Measurements from ENCODE around the gene GNAQ. TPM values are rescaled to one million over a fixed set of nuclear protein-coding genes. Genes with fewer than 3 reads are reported as not detected.

The GNAQ gene
- total RNA-seq, 1 experiment from 2014 or later, result 55.5 TPM

DNA sequence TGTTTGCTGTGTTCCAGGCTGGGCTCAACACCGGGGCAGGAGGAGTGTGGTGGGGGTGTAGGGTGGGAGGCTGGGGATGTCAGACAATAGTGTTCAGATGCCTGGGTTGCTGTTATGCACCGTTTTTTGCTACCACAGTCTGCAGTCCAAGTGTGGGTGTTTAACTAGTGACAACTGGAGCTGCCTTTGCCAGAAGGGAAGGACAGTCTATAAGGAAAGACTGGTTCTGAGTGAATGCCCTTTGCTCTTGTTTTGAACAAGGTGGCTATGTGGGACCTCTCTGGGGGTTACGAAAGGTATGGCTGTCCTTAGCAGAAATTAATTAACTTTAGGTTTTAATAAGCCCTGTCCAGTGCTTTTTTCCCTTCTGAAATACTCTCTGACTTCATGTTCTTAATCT lies 265.0 kb downstream of the GNAQ start:
- ChIA-PET POLR2A (no interaction called here), CTCF (interaction anchor here (1.1 to 1.6 kb wide), 2 partner anchors 92 to 309 kb away, joined by 4 read pairs; no protein-coding TSS in a partner anchor)
- H3K27me3 Mint-ChIP-seq (ENCODE audit: low read depth), result no peaks in the 10 kb centered on the region
- no peak overlapping the region for H3K4me3 Mint-ChIP-seq
- TF ChIP-seq EMX1 (CRISPR knock-in tag; IDR thresholded peaks at IDR 0.05) (no peak), ZNF317 (CRISPR knock-in tag; IDR thresholded peaks at IDR 0.05; ENCODE audit: borderline replicate concordance, low read depth) (no peak)
- TF ChIP-seq, protein P1, sequence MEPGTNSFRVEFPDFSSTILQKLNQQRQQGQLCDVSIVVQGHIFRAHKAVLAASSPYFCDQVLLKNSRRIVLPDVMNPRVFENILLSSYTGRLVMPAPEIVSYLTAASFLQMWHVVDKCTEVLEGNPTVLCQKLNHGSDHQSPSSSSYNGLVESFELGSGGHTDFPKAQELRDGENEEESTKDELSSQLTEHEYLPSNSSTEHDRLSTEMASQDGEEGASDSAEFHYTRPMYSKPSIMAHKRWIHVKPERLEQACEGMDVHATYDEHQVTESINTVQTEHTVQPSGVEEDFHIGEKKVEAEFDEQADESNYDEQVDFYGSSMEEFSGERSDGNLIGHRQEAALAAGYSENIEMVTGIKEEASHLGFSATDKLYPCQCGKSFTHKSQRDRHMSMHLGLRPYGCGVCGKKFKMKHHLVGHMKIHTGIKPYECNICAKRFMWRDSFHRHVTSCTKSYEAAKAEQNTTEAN (CRISPR knock-in tag; IDR thresholded peaks at IDR 0.05), result no peak
- TF ChIP-seq, protein P2, sequence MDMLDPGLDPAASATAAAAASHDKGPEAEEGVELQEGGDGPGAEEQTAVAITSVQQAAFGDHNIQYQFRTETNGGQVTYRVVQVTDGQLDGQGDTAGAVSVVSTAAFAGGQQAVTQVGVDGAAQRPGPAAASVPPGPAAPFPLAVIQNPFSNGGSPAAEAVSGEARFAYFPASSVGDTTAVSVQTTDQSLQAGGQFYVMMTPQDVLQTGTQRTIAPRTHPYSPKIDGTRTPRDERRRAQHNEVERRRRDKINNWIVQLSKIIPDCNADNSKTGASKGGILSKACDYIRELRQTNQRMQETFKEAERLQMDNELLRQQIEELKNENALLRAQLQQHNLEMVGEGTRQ (CRISPR knock-in tag; IDR thresholded peaks at IDR 0.05), result no peak
- H3K4me1 Mint-ChIP-seq, result no peaks in the 10 kb centered on the region
- H3K9me3 Mint-ChIP-seq, result peaks cover 8% of the 10 kb centered on the region
- ATAC-seq (no peak), DNase-seq (ENCODE audit: low spot score) (no peak)
- H3K36me3 Mint-ChIP-seq, result peaks cover 16% of the 10 kb centered on the region
- no peak overlapping the region for H3K27ac Mint-ChIP-seq

DNA sequence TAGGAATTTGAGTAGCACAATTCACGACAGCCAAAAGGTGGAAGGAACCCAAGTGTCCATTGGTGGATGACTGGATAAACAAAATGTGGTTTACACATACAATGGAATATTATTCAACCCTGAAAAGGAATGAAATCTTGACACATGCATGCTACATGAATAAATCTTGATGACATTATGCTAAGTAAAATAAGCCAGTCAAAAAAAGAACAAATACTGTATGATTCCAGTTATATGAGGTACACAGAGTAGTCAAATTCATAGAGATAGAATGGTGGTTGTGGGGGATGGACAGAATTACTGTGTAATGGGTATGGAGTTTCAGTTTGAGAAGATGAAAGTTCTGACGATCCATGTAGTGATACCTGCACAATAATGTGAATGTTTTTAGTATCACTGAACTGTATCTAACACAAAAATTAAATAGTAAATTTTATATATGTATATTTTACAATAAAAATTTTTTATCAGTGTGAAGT lies 265.8 kb downstream of the GNAQ start:
- no peaks in the 10 kb centered on the region for H3K4me1 Mint-ChIP-seq
- no peak overlapping the region for H3K27ac Mint-ChIP-seq
- ChIA-PET POLR2A (no interaction called here), CTCF (interaction anchor here (0.9 to 1.6 kb wide), 4 partner anchors 52 to 309 kb away, joined by 3 to 4 read pairs (median 4); no protein-coding TSS in a partner anchor)
- no peak overlapping the region for H3K4me3 Mint-ChIP-seq
- peaks cover 8% of the 10 kb centered on the region for H3K9me3 Mint-ChIP-seq
- DNase-seq (ENCODE audit: low spot score) (no peak), ATAC-seq (no peak)
- H3K27me3 Mint-ChIP-seq (ENCODE audit: low read depth), result no peaks in the 10 kb centered on the region
- peaks cover 16% of the 10 kb centered on the region for H3K36me3 Mint-ChIP-seq
- TF ChIP-seq, protein P3, sequence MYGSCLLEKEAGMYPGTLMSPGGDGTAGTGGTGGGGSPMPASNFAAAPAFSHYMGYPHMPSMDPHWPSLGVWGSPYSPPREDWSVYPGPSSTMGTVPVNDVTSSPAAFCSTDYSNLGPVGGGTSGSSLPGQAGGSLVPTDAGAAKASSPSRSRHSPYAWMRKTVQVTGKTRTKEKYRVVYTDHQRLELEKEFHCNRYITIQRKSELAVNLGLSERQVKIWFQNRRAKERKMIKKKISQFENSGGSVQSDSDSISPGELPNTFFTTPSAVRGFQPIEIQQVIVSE (CRISPR knock-in tag; IDR thresholded peaks at IDR 0.05; ENCODE audit: borderline replicate concordance), result no peak
- no peak for TF ChIP-seq ESRRA (CRISPR knock-in tag; IDR thresholded peaks at IDR 0.05; ENCODE audit: borderline replicate concordance)
- TF ChIP-seq OVOL2 (CRISPR knock-in tag; IDR thresholded peaks at IDR 0.05; ENCODE audit: borderline replicate concordance), result no peak
- no peak for TF ChIP-seq NFE2L1 (CRISPR knock-in tag; IDR thresholded peaks at IDR 0.05)
- no peak for TF ChIP-seq ZNF219 (CRISPR knock-in tag; IDR thresholded peaks at IDR 0.05; ENCODE audit: borderline replicate concordance)
- TF ChIP-seq GRHL2 (CRISPR knock-in tag; IDR thresholded peaks at IDR 0.05; ENCODE audit: insufficient replicate concordance, severe bottlenecking), result no peak
- TF ChIP-seq, protein P4, sequence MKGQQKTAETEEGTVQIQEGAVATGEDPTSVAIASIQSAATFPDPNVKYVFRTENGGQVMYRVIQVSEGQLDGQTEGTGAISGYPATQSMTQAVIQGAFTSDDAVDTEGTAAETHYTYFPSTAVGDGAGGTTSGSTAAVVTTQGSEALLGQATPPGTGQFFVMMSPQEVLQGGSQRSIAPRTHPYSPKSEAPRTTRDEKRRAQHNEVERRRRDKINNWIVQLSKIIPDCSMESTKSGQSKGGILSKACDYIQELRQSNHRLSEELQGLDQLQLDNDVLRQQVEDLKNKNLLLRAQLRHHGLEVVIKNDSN (CRISPR knock-in tag; IDR thresholded peaks at IDR 0.05), result no peak
- no peak for TF ChIP-seq ZNF138 (CRISPR knock-in tag; conservative IDR thresholded peaks at IDR 0.05)
- TF ChIP-seq KAT7 (CRISPR knock-in tag; IDR thresholded peaks at IDR 0.05; ENCODE audit: borderline replicate concordance), result no peak
- TF ChIP-seq, protein P5, sequence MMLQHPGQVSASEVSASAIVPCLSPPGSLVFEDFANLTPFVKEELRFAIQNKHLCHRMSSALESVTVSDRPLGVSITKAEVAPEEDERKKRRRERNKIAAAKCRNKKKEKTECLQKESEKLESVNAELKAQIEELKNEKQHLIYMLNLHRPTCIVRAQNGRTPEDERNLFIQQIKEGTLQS (CRISPR knock-in tag; conservative IDR thresholded peaks at IDR 0.05), result no peak
- TF ChIP-seq, protein P6, sequence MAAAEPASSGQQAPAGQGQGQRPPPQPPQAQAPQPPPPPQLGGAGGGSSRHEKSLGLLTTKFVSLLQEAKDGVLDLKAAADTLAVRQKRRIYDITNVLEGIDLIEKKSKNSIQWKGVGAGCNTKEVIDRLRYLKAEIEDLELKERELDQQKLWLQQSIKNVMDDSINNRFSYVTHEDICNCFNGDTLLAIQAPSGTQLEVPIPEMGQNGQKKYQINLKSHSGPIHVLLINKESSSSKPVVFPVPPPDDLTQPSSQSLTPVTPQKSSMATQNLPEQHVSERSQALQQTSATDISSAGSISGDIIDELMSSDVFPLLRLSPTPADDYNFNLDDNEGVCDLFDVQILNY (CRISPR knock-in tag; IDR thresholded peaks at IDR 0.05), result no peak
- no peak for TF ChIP-seq MYBL2 (CRISPR knock-in tag; IDR thresholded peaks at IDR 0.05)
- TF ChIP-seq TEAD1 (CRISPR knock-in tag; IDR thresholded peaks at IDR 0.05), result no peak
- TF ChIP-seq FOXK1 (CRISPR knock-in tag; IDR thresholded peaks at IDR 0.05), result no peak
- TF ChIP-seq, protein P7, sequence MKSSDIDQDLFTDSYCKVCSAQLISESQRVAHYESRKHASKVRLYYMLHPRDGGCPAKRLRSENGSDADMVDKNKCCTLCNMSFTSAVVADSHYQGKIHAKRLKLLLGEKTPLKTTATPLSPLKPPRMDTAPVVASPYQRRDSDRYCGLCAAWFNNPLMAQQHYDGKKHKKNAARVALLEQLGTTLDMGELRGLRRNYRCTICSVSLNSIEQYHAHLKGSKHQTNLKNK (CRISPR knock-in tag; IDR thresholded peaks at IDR 0.05), result no peak
- no peak for TF ChIP-seq NR2C2 (CRISPR knock-in tag; IDR thresholded peaks at IDR 0.05)
- TF ChIP-seq, protein P8, sequence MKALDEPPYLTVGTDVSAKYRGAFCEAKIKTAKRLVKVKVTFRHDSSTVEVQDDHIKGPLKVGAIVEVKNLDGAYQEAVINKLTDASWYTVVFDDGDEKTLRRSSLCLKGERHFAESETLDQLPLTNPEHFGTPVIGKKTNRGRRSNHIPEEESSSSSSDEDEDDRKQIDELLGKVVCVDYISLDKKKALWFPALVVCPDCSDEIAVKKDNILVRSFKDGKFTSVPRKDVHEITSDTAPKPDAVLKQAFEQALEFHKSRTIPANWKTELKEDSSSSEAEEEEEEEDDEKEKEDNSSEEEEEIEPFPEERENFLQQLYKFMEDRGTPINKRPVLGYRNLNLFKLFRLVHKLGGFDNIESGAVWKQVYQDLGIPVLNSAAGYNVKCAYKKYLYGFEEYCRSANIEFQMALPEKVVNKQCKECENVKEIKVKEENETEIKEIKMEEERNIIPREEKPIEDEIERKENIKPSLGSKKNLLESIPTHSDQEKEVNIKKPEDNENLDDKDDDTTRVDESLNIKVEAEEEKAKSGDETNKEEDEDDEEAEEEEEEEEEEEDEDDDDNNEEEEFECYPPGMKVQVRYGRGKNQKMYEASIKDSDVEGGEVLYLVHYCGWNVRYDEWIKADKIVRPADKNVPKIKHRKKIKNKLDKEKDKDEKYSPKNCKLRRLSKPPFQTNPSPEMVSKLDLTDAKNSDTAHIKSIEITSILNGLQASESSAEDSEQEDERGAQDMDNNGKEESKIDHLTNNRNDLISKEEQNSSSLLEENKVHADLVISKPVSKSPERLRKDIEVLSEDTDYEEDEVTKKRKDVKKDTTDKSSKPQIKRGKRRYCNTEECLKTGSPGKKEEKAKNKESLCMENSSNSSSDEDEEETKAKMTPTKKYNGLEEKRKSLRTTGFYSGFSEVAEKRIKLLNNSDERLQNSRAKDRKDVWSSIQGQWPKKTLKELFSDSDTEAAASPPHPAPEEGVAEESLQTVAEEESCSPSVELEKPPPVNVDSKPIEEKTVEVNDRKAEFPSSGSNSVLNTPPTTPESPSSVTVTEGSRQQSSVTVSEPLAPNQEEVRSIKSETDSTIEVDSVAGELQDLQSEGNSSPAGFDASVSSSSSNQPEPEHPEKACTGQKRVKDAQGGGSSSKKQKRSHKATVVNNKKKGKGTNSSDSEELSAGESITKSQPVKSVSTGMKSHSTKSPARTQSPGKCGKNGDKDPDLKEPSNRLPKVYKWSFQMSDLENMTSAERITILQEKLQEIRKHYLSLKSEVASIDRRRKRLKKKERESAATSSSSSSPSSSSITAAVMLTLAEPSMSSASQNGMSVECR (CRISPR knock-in tag; IDR thresholded peaks at IDR 0.05; ENCODE audit: borderline replicate concordance), result no peak
- TF ChIP-seq, protein P9, sequence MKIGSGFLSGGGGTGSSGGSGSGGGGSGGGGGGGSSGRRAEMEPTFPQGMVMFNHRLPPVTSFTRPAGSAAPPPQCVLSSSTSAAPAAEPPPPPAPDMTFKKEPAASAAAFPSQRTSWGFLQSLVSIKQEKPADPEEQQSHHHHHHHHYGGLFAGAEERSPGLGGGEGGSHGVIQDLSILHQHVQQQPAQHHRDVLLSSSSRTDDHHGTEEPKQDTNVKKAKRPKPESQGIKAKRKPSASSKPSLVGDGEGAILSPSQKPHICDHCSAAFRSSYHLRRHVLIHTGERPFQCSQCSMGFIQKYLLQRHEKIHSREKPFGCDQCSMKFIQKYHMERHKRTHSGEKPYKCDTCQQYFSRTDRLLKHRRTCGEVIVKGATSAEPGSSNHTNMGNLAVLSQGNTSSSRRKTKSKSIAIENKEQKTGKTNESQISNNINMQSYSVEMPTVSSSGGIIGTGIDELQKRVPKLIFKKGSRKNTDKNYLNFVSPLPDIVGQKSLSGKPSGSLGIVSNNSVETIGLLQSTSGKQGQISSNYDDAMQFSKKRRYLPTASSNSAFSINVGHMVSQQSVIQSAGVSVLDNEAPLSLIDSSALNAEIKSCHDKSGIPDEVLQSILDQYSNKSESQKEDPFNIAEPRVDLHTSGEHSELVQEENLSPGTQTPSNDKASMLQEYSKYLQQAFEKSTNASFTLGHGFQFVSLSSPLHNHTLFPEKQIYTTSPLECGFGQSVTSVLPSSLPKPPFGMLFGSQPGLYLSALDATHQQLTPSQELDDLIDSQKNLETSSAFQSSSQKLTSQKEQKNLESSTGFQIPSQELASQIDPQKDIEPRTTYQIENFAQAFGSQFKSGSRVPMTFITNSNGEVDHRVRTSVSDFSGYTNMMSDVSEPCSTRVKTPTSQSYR (CRISPR knock-in tag; IDR thresholded peaks at IDR 0.05), result no peak
- TF ChIP-seq ZNF423 (CRISPR knock-in tag; IDR thresholded peaks at IDR 0.05), result no peak

Measured in WTC11 (cell line).